ENCODE data around the gene METTL13. TPM values are rescaled to one million over a fixed set of nuclear protein-coding genes. Genes with fewer than 3 reads are reported as not detected.

Gene METTL13
- total RNA-seq, 1 donor from 2014 or later: 6.9 TPM

GRCh38 chr1:171835891-171836290 is 54.4 kb downstream of the METTL13 start:
- no peaks in the 10 kb centered on the region for H3K27me3 ChIP-seq
- no peaks in the 10 kb centered on the region for H3K36me3 ChIP-seq
- no peak overlapping the region for H3K4me3 ChIP-seq
- H3K27ac ChIP-seq: no peak overlapping the region
- no peak for DNase-seq (ENCODE audit: low spot score in 2 of 2)
- H3K9me3 ChIP-seq: no peaks in the 10 kb centered on the region
- H3K4me1 ChIP-seq: no peaks in the 10 kb centered on the region
- intact Hi-C loops (cut with DNase I): no loop called here
- TF ChIP-seq CTCF (IDR thresholded peaks at IDR 0.05): no peak

- peak; percentile 46 to 93 for DNase-seq (ENCODE audit: low spot score in 2 of 2)
- Histone ChIP-seq H3K4me3 (peak within 1 kb of the TSS; percentile 71 to 77), H3K27ac (peak within 1 kb of the TSS; percentile 66 to 73), H3K36me3 (no peaks in the 10 kb centered on the region), H3K4me1 (no peaks in the 10 kb centered on the region), H3K27me3 (no peaks in the 10 kb centered on the region), H3K9me3 (no peaks in the 10 kb centered on the region)
- no peak for TF ChIP-seq CTCF (IDR thresholded peaks at IDR 0.05)
- intact Hi-C loops (cut with DNase I): loop anchor here (1.0 to 5.0 kb wide), 4 partner anchors 60 to 692 kb away; partner anchors contain the start of genes METTL13, MYOC, PIGC and SUCO
Observed at GRCh38 chr1:171841050-171841910, 59.8 kb downstream of the METTL13 start, which contains the start of gene DNM3. DNM3 (plus strand) TSS chr1:171841498; CDS start chr1:171841657, 159 bp downstream.

GRCh38 chr1:171841931-171842761 is 60.7 kb downstream of the METTL13 start:
- Histone ChIP-seq H3K4me3 (peak overlapping the region; percentile 71 to 77), H3K27ac (peak overlapping the region in 1 of 2 donors; percentile 31), H3K9me3 (no peaks in the 10 kb centered on the region), H3K36me3 (no peaks in the 10 kb centered on the region), H3K27me3 (no peaks in the 10 kb centered on the region), H3K4me1 (no peaks in the 10 kb centered on the region)
- intact Hi-C loops (cut with DNase I): loop anchor here (1.0 to 5.0 kb wide), 4 partner anchors 61 to 691 kb away; partner anchors contain the start of genes METTL13, MYOC, PIGC and SUCO
- DNase-seq (ENCODE audit: low spot score in 2 of 2): peak in 1 of 2 donors; percentile 61
- no peak for TF ChIP-seq CTCF (IDR thresholded peaks at IDR 0.05)

- H3K27ac ChIP-seq: no peak overlapping the region
- intact Hi-C loops (cut with DNase I): loop anchor here (5.0 kb wide), 2 partner anchors 192 to 598 kb away; partner anchors contain the start of genes MYOC and PIGC
- no peaks in the 10 kb centered on the region for H3K9me3 ChIP-seq
- no peaks in the 10 kb centered on the region for H3K36me3 ChIP-seq
- no peak overlapping the region for H3K4me3 ChIP-seq
- no peak for TF ChIP-seq CTCF (IDR thresholded peaks at IDR 0.05)
- no peak for DNase-seq (ENCODE audit: low spot score in 2 of 2)
- H3K27me3 ChIP-seq: no peaks in the 10 kb centered on the region
- H3K4me1 ChIP-seq: no peaks in the 10 kb centered on the region
Observed at GRCh38 chr1:171844381-171844780, 62.9 kb downstream of the METTL13 start.

- no peaks in the 10 kb centered on the region for H3K4me1 ChIP-seq
- H3K4me3 ChIP-seq: no peak overlapping the region
- H3K9me3 ChIP-seq: no peaks in the 10 kb centered on the region
- TF ChIP-seq CTCF (IDR thresholded peaks at IDR 0.05): no peak
- H3K27me3 ChIP-seq: no peaks in the 10 kb centered on the region
- H3K27ac ChIP-seq: no peak overlapping the region
- intact Hi-C loops (cut with DNase I): no loop called here
- no peak for DNase-seq (ENCODE audit: low spot score in 2 of 2)
- no peaks in the 10 kb centered on the region for H3K36me3 ChIP-seq
Observed at GRCh38 chr1:171845998-171846397, 64.5 kb downstream of the METTL13 start.

Other genes with a start within 250 kb of the METTL13 start
- gene MYOCOS, start 159.4 kb upstream of the METTL13 start, total RNA-seq: not detected
- 4.2 TPM for gene MYOC, start 129.0 kb upstream of the METTL13 start, total RNA-seq
- 3.6 TPM for gene VAMP4, start 39.6 kb upstream of the METTL13 start, total RNA-seq
- gene DNM3, start 59.8 kb downstream of the METTL13 start, total RNA-seq: 9.6 TPM

Measured in ascending aorta (tissue), 2 donors.